Suppressor macrophage treated with lipopolysaccharide for 1 hour (primary cell): ENCODE data around the gene APOE.
"Not testable (repeated sequence)": the region's sequence is repeated elsewhere in the genome, so short reads cannot be mapped to it uniquely, and the experiment has no call there.

Experiments used
- DNase-seq, 3 donors: peaks; one replicate each; pipeline ENCODE4 v3.0.0-alpha.2; 2020 to 2022

APOE gene

DNA sequence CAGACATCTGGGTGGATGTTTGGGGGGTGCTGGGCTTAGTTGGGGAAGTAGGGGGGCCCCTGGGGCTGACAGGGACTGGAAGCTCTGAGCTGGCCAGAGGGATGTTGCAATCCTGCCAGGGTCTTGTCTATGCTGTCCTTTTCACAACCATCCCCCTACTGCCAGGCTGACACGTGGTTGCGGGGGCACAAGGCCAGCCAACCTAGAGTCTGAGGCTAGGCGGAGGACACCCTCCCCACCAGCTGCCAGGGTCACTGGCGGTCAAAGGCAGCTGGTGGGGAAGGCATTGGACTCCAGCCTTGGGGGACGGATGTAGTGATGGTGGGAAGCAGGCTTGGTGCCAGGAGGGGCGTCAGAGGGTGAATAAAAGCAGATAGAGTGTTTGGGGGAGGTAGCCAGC lies 7.3 kb downstream of the APOE start:
- peak; percentile 51 to 77 (median 62) for DNase-seq

DNA sequence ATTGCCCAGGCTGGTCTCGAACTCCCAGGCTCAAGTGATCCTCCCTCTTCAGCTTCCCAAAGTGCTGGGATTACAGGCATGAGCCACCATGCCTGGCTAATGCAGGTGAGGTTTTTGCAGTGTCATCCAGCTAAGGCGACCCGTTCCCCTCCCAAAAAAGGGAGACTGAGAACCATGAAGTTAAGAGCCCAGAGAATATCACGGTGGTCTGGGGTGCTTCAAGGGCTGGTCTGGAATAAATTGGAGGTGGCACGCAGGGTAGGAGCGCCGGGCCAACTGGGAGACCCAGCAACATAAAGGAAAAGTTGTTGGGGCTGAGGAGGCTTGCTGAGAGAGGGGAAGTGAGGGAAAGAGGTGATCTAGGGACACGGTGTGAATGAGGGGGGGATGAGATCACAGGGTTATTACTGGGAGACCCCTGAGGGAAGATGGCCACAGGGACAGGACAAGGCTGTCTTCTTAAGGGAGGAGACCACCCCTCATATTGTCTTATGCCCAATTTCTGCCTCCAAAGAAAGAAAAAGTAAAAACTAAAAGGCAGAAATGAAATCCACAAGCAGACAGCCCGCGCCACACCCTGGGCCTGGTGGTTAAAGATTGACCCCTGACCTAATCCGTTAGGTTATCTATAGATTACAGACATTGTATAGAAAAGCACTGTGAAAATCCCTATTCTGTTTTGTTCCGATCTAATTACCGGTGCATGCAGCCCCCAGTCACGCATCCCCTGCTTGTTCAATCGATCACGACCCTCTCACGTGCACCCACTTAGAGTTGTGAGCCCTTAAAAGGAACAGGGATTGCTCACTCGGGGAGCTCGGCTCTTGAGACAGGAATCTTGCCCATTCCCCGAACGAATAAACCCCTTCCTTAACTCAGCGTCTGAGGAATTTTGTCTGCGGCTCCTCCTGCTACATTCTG lies 8.2 kb downstream of the APOE start:
- DNase-seq, result not testable (repeated sequence)

DNA sequence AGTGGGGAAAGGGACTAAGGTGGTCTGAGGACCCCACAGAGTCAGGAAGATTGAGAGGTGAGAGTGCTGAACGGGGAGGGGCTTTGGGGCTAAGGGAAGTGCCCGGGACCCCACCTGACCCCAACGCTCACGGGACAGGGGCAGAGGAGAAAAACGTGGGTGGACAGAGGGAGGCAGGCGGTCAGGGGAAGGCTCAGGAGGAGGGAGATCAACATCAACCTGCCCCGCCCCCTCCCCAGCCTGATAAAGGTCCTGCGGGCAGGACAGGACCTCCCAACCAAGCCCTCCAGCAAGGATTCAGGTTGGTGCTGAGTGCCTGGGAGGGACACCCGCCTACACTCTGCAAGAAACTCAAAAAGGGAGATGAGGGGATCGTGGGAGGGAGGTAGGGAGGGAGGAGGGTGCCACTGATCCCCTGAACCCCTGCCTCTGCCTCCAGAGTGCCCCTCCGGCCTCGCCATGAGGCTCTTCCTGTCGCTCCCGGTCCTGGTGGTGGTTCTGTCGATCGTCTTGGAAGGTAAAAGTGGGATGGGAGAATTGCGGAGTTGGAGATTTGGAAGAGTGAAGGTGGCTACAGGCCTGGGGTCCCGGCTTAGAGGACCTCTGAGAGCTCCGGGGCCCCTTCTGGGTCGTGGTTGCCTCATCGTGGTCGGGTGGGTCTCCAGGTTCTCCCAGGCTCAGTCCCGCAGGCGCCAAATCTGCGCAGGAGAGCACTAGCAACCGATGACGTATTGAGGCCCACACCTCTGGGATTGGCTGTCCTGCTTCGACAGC lies 9.0 kb downstream of the APOE start, which contains the start of gene APOC1:
Gene APOC1 (plus strand): TSS at position 176 of the 774 bp plus-strand sequence. CDS start 284 bp downstream, at position 460.
- DNase-seq, result peak; percentile 82 to 87 (median 87)

DNA sequence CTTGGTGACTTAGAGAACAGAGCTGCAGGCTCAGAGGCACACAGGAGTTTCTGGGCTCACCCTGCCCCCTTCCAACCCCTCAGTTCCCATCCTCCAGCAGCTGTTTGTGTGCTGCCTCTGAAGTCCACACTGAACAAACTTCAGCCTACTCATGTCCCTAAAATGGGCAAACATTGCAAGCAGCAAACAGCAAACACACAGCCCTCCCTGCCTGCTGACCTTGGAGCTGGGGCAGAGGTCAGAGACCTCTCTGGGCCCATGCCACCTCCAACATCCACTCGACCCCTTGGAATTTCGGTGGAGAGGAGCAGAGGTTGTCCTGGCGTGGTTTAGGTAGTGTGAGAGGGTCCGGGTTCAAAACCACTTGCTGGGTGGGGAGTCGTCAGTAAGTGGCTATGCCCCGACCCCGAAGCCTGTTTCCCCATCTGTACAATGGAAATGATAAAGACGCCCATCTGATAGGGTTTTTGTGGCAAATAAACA lies 18.7 kb downstream of the APOE start:
- DNase-seq, result no peak

DNA sequence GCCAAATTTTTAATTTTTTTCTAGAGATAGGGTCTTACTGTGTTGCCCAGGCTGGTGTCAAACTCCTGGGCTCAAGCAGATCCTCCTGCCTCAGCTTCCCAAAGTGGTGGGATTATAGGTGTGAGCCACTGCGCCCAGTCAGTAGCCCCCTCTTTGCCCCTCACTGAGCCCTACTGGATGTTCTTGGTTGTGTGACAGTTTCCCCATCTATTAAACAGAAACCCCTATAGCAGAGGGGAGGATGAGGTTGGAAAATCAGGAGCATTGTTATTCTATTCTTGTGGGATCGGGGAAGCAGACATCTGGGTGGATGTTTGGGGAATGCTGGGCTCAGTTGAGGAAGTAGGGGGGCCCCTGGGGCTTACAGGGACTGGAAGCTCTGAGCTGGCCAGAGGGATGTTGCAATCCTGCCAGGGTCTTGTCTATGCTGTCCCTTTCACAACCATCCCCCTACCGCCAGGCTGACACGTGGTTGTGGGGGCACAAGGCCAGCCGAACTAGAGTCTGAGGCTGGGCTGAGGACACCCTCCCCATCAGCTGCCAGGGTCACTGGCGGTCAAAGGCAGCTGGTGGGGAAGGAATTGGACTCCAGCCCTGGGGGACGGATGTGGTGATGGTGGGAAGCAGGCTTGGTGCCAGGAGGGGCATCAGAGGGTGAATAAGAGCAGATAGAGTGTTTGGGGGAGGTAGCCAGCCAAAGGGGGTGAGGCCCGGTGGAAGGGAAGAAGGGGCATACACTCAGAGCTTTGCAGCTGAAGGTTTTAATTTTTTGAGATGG lies 19.7 kb downstream of the APOE start:
- DNase-seq, result peak; percentile 68 to 85 (median 80)

DNA sequence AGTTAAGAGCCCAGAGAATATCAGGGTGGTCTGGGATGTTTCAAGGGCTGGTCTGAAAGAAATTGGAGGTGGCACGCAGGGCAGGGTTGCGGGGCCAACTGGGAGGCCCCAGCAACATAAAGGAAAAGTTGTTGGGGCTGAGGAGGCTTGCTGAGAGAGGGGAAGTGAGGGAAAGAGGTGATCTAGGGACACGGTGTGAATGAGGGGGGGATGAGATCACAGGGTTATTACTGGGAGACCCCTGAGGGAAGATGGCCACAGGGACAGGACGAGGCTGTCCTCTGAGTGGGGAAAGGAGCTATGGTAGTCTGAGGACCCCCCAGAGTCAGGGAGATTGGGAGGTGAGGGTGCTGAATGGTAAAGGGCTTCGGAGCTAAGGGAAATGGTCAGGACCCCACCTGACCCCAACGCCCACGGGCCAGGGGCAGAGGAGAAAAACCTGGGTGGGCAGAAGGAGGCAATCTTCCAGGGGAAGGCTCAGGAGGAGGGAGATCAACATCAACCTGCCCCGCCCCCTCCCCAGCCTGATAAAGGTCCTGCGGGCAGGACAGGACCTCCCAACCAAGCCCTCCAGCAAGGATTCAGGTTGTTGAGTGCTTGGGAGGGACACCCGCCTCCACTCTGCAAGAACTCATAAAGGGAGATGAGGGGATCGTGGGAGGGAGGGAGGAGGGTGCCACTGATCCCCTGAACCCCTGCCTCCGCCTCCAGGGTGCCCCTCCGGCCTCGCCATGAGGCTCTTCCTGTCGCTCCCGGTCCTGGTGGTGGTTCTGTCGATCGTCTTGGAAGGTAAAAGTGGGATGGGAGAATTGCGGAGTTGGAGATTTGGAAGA lies 20.9 kb downstream of the APOE start:
- not testable (repeated sequence) for DNase-seq

DNA sequence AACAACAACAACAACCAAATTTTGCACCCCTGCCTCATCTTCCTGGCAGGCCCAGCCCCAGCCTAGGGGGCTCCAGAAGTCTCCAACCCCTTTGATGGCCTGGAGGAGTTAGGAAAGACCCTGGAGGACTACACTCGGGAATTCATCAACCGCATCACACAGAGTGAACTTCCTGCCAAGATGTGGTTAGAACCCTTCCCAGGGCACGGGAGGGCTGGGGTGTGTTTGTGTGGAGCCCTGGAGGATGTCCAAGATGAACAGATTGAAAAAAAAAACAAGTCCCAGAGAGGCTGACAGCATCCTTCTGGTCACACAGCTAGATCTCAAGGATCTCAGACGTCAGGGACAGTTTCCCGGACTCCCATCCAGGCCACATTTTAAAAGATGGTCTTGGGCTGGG lies 22.1 kb downstream of the APOE start:
- DNase-seq, result no peak

DNA sequence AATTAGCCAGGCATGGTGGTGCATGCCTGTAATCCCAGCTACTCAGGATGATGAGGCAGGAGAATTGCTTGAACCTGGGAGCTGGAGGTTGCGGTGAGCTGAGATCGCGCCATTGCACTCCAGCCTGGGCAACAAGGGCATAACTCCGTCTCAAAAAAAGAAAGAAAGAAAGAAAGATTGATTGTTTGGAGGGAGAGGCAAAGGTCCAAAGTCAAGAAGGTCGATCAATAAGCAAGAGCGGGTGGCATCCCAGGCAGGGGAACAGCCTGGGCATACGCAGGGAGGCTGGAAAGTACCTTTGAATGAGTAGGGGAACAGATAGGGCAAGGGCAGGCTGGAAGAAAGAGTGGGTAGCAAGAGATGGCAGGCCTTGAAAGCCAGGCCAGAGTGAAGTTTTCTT lies 24.5 kb downstream of the APOE start:
- no peak for DNase-seq

DNA sequence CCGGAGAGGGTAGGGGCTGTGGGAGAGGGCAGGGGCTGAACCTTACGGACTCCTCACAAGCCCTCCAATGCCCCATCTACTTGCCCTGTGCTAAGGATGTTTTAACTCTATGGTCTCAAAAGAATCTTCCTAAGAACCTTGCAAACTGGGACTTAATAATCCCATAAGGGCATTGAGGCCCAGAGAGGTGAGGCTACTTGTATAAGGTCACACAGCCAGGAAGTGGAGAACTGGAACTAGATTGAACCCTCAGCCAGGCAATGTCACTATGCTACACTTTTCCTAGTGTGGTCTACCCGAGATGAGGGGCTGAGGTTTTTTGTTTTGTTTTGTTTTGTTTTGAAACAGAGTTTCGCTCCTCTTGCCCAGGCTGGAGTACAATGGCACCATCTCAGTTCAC lies 25.9 kb downstream of the APOE start:
- no peak for DNase-seq

DNA sequence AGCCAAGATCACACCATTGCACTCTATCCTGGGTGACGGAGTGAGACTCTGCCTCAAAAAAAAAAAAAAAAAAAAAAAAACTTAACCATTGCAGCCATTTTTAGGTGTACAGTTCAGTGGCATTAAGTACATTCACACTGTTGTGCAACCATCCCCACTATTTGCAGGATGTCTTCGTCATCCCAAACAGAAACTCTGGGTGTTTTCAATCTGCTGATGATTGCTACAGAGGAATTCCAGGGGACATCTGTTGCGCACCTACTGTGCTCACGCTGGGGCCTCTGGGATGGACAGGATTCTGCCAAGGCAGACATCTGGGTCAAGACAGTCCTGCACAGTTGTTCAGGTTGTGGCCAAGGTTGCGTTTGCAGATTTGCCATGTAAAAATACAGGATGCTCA lies 34.1 kb downstream of the APOE start:
- peak; percentile 39 to 57 (median 55) for DNase-seq

DNA sequence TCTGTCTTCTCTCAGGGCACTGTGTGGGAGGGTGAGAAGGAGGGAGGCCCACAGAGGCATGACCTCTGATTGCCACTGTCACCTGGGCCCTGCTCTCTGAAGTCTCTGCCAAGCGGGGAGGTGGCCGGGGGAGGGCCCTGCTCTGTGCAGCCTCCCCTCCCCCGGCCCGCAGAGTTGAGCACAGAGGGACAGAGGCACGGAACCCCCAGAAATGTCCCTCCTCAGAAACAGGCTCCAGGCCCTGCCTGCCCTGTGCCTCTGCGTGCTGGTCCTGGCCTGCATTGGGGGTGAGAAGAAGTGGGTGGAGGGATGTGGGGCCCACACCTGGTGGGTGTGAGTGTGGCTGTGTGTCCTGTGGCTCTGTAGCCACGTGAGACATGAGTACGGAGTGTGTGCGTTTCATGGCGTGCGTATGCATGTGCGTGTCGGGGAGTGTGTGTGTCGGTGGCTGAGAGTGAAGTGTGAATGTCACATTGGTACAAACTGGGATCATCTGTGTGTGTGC lies 36.5 kb downstream of the APOE start, which contains the start of gene APOC4:
Gene APOC4 (plus strand): TSS at position 171 of the 505 bp plus-strand sequence. CDS start 41 bp downstream, at position 212.
- DNase-seq, result no peak

DNA sequence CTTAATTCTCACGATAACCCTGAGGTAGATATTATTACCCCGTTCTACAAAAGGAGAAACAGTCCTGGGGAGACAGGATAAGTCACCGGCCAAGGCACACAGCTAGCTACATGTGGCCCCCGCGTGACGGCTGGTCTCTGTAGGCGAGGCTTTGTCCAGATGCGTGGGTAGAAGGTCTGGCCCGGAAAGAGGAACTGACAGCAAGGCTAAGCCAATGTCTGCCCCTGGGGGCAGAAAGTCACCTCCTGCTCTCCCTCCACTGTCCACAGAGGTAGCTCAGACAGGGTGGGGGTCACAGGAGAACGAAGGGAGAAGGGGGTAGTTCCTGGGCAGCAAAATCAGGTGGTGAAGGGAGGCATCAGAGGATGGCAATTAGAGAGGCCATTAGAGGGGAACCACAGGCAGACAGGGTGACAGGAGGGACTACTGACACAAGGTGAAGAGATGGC lies 38.2 kb downstream of the APOE start:
- peak; percentile 97 to 98 (median 97) for DNase-seq

DNA sequence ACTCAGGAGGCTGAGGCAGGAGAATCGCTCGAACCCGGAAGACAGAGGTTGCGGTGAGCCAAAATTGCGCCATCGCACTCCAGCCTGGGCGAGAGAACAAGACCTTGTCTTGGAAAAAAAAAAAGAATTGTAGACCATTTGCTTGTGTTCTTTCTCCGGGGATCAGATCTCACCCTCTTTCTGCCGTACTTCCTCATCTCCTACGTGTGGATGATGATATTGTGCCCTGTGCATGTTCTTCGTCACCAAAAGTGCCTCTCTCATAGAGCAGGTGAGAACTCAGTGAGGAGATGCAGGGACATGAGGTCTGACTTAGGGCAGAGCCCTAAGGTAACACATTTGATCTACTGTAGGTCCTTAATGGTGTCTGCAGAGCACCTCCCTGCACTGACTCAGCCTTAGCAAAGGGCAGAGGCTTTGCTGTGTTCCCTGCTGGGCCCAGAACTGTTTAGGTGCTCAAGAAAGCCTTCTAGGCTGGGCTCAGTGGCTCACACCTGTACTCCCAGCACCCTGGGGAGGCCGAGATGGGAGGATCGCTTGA lies 41.5 kb downstream of the APOE start:
- DNase-seq, result peak in 2 of 3 donors; percentile 20 to 38

DNA sequence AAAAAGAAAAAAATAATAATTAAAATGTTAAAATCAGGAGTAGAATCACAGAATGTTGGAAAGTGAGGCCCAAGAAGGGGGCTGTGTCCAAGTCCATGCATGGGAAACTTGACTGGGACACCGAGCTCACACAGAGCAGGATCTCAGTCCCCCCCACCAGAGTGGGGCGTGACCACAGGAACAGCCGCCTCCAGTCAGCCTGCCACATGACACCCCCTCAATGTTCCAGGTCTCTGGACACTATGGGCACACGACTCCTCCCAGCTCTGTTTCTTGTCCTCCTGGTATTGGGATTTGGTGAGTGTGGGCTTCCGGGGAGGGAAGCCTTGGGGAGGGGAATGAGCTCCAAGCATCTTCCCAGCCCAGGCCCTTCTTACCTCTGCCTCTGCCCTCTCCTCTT lies 42.6 kb downstream of the APOE start:
- no peak for DNase-seq

DNA sequence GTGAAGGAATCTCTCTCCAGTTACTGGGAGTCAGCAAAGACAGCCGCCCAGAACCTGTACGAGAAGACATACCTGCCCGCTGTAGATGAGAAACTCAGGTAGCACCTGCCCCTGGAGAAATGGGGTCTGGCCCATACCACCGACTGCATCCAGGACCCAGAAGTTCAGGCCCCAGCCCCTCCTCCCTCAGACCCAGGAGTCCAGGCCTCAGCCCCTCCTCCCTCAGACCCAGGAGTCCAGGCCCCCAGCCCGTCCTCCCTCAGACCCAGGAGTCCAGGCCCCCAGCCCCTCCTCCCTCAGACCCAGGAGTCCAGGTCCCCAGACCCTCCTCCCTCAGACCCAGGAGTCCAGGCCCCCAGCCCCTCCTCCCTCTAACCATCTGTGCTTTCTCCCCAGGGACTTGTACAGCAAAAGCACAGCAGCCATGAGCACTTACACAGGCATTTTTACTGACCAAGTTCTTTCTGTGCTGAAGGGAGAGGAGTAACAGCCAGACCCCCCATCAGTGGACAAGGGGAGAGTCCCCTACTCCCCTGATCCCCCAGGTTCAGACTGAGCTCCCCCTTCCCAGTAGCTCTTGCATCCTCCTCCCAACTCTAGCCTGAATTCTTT lies 43.3 kb downstream of the APOE start:
- no peak for DNase-seq

DNA sequence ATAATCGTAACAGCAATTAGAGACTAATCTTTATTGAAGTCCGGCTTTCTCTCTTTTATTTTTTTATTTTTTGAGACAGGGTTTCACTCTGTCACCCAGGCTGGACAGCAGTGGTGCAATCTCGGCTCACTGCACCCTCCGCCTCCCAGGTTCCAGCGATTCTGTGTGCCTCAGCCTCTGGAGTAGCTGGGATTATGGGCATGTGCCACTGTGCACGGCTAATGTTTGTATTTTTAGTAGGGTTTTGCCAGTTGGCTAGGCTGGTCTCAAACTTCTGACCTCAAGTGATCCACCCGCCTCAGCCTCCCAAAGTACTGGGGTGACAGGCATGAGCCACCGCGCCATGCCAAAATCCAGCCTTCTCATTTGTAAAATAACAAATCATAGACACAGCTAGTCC lies 44.0 kb downstream of the APOE start:
- no peak for DNase-seq

DNA sequence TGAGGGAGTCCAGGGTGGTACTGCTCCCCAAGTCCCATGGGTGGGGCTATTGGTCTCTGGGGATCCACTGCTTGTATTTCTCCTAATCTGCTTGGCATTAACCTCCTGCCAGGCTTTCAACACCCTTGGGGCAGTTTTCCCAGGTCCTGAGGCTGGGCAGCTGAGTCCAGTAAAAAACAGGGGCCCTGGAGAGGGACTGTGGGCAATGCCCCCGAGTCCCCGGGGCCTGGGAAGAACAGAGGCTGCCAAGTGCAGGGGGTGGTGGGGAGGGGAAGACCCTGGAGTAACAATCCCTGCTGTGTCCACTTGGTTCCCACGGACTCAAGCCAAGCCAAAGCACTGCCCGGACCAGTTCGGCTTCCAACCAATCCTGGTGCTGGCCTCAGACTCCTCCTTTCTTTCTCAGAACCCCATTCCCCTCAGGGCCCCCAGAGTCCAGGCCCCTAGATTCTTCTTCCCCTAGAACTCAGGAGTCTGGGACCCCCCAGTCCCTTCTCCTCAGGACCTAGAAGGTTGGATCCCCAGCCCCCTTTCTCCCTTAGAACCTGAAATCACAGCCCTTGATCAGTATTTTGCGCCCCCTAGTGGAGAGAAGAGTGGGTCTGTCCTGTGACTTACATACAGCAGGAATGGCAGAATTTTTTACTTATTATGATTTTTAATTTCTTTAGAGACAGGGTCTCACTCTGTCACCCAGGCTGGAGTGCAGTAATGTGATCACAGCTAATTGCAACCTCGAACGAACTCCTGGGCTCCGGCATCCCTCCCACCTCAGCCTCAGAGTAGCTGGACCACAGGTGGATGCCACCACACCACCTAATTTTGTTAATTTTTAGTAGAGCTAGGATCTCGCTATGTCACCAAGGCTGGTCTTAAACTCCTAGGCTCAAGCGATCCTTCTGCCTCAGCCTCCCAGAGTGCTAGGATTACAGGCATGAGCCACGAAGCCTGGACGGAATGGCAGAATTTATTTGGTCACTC lies 45.9 kb downstream of the APOE start:
- peak; percentile 89 to 94 (median 91) for DNase-seq

DNA sequence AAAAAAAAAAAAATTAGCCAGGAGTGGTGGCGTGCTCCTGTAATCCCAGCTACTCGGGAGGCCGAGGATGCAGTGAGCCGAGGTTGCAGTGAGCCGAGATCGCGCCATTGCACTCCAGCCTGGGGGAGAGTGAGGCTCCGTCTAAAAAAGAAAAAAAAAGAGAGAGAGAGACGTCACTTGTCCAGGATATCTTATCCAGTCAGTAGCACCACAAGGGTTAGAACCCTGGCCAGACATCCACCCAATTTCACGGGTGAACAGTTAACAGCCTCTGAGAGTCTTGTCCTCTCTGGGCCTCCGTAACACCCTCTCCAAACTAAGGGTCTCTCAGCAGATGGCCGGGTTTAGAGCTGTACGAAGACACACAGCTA lies 48.7 kb downstream of the APOE start:
- DNase-seq, result no peak
